GM19468 (cell line): ENCODE data around the gene PER3.

ENCODE experiments used
- ATAC-seq: cut with Tn5 transposase; IDR thresholded peaks from one replicate; pipeline ENCODE4 v1.9.1; 2021; ENCODE audit warnings: mild to moderate bottlenecking, moderate library complexity, moderate number of reproducible peaks; ENCODE audit not compliant: unreplicated experiment; ENCODE audit errors: extremely low read depth

The PER3 gene

DNA sequence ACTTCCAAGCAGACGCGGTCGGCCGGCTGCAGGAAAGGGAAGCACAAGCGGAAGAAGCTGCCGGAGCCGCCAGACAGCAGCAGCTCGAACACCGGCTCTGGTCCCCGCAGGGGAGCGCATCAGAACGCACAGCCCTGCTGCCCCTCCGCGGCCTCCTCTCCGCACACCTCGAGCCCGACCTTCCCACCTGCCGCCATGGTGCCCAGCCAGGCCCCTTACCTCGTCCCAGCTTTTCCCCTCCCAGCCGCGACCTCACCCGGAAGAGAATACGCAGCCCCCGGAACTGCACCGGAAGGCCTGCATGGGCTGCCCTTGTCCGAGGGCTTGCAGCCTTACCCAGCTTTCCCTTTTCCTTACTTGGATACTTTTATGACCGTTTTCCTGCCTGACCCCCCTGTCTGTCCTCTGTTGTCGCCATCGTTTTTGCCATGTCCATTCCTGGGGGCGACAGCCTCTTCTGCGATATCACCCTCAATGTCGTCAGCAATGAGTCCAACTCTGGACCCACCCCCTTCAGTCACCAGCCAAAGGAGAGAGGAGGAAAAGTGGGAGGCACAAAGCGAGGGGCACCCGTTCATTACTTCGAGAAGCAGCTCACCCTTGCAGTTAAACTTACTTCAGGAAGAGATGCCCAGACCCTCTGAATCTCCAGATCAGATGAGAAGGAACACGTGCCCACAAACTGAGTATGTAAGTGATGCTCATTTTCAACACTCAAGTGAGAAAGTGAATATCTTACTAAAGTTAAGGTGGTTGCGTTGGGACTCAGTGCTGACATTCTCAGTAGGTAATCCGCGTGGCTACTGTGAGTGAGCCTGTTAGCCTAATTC, 43.2 kb downstream of the PER3 start:
- no peak for ATAC-seq

DNA sequence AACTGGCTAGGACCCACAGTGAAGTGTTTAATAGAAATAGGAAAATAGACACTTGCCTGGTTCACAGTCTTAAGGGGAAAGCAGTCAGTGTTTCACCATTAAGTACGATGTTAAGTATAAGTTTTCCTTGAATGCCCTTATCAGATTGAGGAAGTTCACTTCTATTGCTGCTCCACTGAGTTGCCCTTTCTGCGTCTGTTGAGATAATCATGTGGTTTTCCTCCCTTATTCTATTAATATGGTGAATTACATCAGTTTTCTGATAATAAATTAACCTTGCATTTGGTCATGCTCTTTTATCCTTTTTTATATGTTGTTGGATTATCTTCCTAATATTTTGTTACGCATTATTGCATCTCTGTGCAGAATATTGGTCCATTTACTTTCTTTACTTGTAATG, 47.4 kb downstream of the PER3 start:
- no peak for ATAC-seq

DNA sequence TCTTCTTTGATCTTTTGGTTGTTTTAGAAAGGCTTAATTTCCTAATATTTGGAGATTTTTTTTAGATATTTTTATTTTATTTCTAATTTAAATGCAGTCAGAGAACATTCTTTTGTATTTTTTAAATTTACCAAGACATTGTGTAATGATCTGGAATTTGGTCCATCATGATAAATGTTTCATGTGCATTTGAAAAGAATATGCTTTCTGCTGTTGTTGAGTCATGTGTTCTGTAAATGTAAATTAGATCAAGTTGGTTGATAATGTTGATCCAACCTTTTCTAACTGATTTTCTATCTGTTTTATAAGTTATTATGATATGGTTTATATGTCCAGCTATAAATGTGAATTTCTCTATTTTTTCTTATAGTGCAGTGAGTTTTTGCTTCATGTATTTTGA, 48.9 kb downstream of the PER3 start:
- no peak for ATAC-seq

DNA sequence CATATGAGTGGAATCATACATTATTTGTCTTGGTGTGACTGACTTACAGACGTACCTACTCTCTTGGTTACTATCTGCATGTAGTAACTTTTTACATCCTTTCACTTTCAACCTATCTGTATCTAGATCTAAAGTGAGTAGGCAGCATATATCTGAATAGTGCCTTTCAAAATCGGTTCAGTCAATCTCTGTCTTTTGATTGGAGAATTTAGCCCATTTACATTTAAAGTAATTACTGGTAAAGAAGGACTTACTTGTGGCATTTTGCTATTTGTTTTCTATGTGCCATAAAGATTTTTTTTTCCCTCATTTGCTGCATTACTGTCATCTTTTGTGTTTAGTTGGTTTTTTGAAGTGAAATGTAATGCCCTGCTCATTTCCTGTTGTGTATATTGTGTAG, 54.6 kb downstream of the PER3 start:
- ATAC-seq: no peak

DNA sequence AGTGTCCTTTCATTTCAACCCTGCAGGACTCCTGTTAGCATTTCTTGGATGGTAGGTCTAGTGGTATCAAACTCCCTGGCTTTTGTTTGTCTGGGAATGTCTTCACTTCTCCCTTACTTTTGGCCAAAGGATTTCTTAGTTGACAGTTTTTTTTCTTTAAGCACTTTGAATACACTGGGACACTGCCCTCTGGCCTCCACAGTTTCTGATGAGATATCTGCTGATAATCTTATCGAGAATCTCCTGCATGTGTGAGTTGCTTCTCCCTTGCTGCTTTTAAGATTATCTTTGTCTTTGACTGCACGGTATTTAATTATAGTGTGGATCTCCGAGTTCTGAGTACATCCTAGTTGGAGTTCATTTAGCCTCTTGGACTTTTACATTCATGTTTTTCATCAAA, 55.4 kb downstream of the PER3 start:
- no peak for ATAC-seq

DNA sequence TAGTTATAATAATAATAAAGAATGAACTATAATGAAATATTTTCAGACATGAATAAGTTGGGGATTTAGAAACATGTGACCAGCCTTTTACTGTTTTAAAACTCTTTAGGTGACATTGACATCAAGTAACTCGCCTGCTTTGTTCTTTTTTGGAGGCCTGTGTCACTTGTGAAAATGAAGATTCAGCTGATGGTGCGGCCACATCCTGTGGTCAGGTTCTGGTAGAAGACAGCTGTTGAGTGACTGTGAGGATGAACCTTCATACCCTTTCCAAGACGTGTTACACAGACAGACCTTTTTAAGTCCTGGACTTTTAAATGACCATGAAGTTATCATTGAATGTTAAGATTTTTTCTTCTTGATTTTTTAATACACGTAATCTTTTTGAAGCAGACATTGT, 58.4 kb downstream of the PER3 start:
- ATAC-seq: no peak

DNA sequence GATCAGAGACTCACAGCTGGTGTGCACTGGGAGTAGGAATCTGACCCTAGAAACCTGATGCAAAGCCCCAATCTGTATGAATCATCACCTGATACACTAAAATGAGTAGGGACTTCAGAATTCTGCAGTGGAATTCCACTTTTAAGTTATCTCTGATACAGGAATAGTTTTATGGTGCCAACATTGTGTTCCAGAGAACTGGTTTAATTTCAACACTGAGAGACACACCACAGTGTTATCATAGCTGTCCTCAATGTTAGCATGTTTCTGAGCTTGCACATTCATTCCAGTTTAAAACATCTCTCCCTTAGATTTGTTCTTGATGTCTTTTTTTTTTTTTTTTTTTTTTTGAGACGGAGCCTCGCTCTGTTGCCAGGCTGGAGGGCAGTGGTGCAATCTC, 61.7 kb downstream of the PER3 start:
- no peak for ATAC-seq

DNA sequence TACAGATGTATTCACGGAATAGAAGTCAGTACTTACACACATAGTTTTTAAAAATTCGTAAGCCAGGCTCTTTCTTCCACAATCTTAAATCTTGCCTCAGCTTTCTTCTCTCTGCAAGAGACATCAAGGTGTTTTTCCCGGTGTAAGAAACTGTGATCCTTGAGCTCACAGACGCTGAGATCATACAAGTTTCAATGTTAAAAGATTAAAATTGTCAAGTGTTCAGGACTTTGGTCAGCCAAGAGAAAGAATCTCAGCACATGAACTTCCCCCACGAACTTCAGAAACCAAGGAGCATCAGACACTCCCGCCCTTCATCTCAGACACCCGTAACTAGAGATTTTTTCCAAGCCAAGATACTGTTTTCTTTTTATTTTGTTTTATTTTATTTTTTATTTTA, 62.6 kb downstream of the PER3 start:
- no peak for ATAC-seq

DNA sequence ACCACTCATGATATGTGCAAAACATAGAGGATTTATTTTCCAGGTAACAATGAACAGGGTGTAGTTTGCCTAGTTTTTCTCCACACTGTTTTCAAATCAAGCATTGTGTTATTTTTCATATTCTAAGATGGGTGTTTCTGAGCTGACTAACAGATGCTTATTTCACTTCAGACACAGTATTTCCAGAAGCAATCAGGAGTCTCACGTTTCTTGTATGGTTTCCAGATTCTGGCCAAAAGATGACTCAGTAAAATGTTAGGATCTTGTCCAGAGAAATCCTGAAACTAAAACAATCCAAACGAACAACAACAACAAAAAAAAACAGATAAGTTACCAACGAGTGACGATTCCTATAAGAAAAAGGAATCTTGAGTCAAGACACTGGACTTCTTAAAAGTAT, 63.5 kb downstream of the PER3 start:
- ATAC-seq: no peak

DNA sequence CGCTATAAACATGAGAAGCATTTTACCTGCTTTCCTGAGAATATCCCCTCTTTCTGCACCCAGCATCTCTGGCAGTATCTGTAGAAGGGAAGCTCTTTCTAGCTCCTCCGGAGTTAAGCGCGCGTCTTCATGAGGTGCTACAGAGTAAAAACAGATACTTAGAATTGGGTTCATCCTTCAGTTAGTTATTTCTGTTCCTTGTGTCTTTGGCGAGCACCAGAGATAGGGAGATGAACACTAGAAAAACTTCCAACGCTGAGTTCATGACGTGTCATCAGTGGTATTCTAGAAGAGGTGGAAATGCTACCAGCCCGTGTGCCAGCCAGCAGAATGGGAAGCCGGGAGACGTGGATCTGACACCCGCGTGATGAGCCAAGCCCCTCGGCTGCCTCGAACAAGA, 66.7 kb downstream of the PER3 start:
- ATAC-seq: no peak

DNA sequence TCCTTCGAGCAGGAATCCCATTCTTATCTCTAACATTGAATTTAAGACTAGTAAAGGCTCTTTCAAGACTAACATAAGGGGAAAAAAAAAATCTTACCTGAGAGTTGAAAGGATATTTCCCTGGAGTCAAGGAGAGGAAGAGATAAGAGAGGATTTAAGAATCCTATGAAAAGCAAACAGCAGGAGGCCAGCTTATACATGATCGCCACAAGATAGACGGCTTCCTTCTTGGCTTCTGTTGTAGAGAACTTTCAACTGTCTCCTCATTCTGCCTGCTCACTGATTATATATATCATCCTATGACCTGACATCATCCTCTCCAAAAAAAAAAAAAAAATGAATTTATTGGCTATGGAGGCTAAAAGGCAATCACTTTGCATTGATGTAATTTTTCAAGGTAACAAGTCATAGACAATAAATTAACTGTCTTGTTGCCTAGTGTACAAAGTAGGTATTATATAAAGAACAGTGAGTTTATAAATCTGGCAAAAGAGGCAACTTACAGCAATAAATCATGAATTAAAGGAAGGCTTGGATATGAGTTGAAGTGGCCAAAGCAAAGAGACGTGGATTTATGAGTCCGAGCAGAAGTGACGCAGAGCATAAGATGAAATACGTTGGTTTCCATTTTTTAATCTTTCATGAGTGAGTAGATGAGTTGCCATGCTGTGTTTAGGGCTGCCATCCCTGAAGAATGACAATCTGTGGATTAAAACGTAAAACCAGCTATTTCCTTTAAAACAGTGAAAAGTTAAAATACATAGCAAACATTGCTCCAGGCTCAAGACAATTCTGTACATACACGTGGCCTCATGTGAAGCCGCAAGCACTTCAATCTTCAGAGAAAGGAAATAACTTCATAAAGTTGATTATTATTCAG, 69.0 kb downstream of the PER3 start, which contains the start of gene UTS2:
TSS of gene UTS2 (minus strand) at position 262 of the 880 bp plus-strand sequence. CDS start at position 200, 62 bp downstream.
- ATAC-seq: no peak

DNA sequence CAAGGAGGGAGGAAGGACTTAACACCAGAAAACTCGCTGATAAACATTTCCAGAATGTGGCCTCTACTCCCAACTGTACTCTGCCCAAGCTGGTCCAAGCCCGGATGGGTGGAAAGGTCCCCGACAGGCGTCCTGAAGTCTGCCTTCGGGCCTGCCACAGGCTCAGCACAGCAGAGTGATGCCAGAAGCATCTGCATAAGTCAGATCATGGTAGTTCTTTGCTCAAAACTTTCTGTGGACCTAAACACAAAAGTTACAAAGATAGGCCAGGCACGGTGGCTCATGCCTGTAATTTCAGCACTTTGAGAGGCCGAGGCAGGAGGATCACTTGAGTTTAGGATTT, 69.6 kb downstream of the PER3 start:
- no peak for ATAC-seq

DNA sequence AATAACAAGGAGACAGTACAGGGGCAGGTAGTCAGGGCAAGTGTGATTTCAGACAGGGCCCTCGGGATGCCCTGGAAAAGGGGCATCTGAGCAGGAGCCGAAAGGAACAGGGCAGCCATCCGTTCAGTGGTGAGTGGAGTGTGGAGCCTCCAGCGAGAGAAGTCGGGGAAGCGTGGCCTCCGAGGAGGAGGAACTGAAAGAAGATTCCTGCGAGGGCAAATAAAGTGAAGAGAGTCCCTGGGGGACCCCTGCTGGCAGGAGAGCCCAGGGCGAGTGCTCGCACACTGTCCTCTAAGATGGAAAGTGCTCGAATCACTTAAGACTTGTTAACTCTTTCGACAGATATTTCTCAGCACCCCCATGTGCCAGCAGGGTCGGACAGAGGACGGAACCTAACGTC, 72.3 kb downstream of the PER3 start:
- no peak for ATAC-seq

DNA sequence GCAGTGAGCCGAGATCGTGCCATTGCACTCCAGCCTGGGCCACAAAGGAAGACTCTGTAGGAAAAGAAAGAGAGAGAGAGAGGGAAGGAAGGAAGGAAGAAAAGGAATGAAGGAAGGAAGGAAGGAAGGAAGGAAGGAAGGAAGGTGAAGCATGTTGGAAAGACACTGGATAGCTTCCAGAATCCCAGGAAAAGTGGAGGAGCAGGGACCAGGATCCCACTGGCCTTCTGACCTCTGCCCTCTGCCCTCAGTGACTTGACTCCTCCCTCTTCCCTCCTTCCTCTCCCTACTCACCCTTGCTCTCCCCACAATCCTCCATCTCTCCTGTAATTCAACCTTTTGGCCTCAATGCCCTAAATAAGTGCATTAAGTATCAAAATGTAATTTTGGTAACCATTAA, 72.9 kb downstream of the PER3 start:
- no peak for ATAC-seq

DNA sequence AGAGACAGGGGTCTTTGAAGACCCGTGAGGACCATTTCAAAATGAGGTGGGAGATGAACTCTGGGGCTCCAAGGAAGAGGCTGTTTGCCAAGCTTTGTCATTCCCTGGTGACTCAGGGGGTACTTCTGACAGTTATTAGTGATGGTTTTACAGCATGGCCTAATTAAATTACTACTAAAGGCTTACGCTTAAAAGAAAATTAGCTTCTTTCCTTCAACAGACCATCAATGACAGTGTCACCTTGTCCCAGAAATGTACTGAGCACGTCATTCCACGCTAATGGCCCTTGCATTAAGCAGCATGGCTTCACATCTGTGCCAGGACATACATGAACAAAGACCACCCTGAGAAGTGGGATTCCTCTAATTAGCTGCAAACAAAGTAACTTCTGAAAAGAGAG, 73.9 kb downstream of the PER3 start:
- ATAC-seq: no peak

DNA sequence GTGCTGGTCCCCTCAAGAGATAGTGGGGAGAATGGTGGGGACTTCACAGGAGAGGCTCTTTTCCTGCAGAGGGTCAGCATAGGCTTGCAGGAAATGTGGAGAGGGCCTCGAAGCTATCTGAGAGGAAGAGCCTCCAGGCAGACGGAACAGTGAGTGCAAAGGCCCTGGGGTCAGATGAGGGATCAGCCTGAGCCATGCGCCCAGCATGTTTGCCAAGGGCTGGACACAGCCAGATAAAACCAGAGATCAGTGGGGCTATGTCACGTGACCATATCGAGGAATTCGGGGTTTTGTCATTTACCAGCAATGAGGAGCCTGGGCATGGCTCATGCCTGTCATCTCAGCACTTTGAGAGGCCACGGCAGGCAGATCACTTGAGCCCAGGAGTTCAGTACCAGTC, 75.3 kb downstream of the PER3 start:
- no peak for ATAC-seq

DNA sequence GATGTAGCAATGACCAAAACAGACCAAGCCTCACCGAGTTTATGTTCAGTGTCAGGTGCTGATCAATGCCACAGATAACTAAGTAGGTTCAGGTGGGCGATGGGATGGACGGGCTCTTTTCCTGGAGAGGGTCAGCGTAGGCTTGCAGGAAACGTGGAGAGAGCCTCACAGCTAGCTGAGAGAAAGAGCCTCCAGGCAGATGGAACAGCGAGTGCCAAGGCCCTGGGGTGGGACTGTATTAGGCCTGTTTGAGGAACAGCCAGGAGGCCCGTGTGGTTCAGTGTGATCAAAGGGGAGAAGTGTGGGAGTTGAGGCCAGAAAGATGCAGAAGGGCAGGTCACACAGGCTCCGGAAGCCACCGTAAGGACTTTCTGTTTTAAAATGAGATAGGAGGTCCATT, 76.0 kb downstream of the PER3 start:
- ATAC-seq: no peak

DNA sequence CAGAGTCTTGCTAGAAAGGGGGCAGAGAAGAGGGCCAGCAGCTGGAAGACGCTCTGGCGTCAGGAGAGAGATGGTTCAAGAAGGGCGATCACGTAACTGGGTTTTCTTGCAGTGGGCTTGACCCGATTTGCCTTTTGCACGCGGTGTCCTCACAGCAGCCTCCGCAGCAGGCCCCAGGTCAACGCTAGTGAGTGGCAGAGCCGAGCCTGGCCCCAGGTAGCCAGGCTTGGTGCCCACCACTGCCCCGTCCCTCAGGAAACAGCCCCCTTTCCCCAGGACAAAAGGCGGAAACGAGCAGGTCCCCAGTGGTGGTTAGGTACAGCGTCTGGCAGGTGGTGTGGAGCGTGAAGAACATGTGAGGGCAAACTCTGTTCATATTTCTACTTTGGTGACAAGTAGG, 77.4 kb downstream of the PER3 start:
- ATAC-seq: no peak

DNA sequence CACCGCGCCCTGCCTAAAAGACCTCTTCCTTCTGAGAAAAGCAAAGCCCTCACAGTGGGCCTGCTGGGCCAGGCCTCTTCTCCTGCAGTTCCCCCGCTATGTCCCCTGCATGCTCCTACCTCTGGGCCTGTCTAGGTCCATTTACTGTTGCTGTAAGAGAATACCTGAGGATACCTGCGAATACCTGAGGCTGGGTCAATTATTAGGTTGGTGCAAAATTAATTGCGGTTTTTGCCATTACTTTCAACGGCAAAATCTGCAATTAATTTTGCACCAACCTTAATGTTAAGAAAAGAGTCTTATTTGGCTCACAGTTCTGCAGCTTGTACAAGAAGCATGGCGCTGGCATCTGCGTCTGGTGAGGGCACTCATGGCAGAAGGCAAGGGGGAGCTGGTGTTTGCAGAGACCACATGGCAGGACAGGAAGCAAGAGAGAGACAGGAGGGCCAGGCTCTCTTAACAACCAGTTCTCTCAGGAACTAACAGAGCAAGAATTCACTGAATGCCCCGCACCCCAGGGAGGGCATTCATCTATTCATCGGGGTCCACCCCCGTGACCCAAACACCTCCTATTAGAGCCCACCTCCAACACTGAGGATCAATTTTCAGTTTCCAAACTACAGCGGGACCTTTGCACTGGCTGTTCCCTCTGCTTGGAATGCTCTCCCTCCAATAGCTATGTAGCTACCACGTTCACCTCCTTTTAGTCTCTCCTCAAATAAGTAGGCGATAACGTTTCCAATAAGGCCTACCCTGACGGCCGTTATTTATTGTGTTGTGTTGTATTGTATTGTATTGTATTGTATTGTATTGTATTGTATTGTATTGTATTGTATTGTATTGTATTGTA, 78.3 kb downstream of the PER3 start:
- ATAC-seq: no peak

DNA sequence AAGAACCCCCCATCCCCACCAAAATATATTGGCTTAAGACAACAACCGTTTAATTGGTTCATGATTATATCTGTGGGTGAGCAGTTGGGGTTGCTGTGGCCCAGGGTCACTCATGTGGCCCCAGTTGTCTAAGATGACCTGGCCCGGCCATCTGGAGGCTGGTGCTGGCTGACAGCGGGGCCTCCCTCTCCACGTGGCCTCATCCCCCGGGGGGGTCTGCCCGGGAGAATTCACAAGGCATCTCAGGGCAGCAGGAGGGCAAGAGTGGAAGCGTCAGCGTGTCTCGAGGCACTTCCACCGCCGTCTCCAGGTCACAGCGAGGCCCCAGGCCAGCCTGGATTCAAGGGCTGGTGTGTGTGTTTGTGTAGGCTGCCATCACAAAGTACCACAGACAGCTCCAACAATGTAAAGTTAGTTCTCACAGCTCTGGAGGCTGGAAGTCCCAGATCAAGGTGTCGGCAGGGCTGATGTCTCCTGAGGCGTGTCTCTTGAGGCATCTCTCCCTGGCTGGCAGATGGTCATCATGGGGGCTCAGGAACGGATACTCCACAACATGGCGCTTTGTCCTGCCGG, 79.8 kb downstream of the PER3 start:
- ATAC-seq: no peak
